Measurements from ENCODE around the gene KRT84. TPM values are rescaled to one million over a fixed set of nuclear protein-coding genes. Genes with fewer than 3 reads are reported as not detected.

The KRT84 gene
- total RNA-seq, 1 experiment from 2014 or later, result not detected

DNA sequence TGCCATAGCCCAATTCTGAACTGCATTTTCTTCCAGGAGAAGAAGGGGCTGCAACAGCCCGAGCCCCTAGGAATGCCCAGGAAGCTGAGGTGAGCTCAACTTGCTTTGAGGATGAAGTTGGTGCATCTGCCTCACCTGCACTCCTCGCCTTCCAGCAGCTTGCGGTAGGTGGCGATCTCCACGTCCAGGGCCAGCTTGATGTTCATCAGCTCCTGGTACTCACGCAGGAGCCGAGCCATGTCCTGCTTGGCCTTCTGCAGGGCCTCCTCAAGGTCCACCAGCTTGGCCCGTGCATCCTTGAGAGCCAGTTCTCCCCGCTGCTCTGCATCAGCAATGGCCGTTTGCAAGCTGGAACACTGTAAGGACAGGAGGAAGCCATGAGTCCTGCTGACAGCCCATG lies 42.7 kb upstream of the KRT84 start:
- intact Hi-C loops (cut with micrococcal nuclease; ENCODE audit: unreplicated experiment), result no loop called here
- ChIA-PET CTCF (no interaction called here), POLR2A (ENCODE audit: unreplicated experiment) (no interaction called here)
- no peaks in the 10 kb centered on the region for H3K27me3 ChIP-seq (ENCODE audit: insufficient read depth, low read depth)
- H3K27ac ChIP-seq, result no peak overlapping the region
- H3K36me3 ChIP-seq (ENCODE audit: low read depth), result no peaks in the 10 kb centered on the region
- H3K9me2 ChIP-seq (ENCODE audit: insufficient read depth), result no peaks in the 10 kb centered on the region
- no peak overlapping the region for H2AFZ ChIP-seq
- DNase-seq, result no peak
- H3K4me1 ChIP-seq (replicated peaks; ENCODE audit: insufficient read depth), result no peaks in the 10 kb centered on the region
- no peaks in the 10 kb centered on the region for H4K20me1 ChIP-seq (ENCODE audit: insufficient read depth)
- no peak overlapping the region for H3K4me3 ChIP-seq
- TF ChIP-seq, protein P1, sequence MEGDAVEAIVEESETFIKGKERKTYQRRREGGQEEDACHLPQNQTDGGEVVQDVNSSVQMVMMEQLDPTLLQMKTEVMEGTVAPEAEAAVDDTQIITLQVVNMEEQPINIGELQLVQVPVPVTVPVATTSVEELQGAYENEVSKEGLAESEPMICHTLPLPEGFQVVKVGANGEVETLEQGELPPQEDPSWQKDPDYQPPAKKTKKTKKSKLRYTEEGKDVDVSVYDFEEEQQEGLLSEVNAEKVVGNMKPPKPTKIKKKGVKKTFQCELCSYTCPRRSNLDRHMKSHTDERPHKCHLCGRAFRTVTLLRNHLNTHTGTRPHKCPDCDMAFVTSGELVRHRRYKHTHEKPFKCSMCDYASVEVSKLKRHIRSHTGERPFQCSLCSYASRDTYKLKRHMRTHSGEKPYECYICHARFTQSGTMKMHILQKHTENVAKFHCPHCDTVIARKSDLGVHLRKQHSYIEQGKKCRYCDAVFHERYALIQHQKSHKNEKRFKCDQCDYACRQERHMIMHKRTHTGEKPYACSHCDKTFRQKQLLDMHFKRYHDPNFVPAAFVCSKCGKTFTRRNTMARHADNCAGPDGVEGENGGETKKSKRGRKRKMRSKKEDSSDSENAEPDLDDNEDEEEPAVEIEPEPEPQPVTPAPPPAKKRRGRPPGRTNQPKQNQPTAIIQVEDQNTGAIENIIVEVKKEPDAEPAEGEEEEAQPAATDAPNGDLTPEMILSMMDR (conservative IDR thresholded peaks at IDR 0.05), result no peak
- TF ChIP-seq EZH2 (IDR thresholded peaks at IDR 0.05; ENCODE audit: low read depth), result no peak
- BruUV-seq (replicated peaks), result no TSS peak
- no peaks in the 10 kb centered on the region for H3F3A ChIP-seq (ENCODE audit: insufficient read depth, low read depth)
- no peak overlapping the region for H3K4me2 ChIP-seq
- H3K79me2 ChIP-seq (ENCODE audit: low read depth), result no peaks in the 10 kb centered on the region
- no peaks in the 10 kb centered on the region for H3K9me3 ChIP-seq (ENCODE audit: insufficient read depth, low read depth)

- POLR2A ChIA-PET (ENCODE audit: unreplicated experiment), result no interaction called here
- Histone ChIP-seq H3K9me3 (ENCODE audit: insufficient read depth, low read depth) (no peaks in the 10 kb centered on the region), H2AFZ (no peak overlapping the region), H3K9me2 (ENCODE audit: insufficient read depth) (no peaks in the 10 kb centered on the region), H3K79me2 (ENCODE audit: low read depth) (no peaks in the 10 kb centered on the region), H3K36me3 (ENCODE audit: low read depth) (no peaks in the 10 kb centered on the region), H3F3A (ENCODE audit: insufficient read depth, low read depth) (no peaks in the 10 kb centered on the region), H3K27me3 (ENCODE audit: insufficient read depth, low read depth) (no peaks in the 10 kb centered on the region), H3K4me3 (no peak overlapping the region), H4K20me1 (ENCODE audit: insufficient read depth) (no peaks in the 10 kb centered on the region), H3K27ac (no peak overlapping the region), H3K4me2 (no peak overlapping the region), H3K4me1 (replicated peaks; ENCODE audit: insufficient read depth) (no peaks in the 10 kb centered on the region)
- BruUV-seq (replicated peaks), result no TSS peak
- intact Hi-C loops (cut with micrococcal nuclease; ENCODE audit: unreplicated experiment), result no loop called here
- TF ChIP-seq, protein P1 (conservative IDR thresholded peaks at IDR 0.05), result no peak
- TF ChIP-seq EZH2 (IDR thresholded peaks at IDR 0.05; ENCODE audit: low read depth), result no peak
- DNase-seq, result no peak
- CTCF ChIA-PET, result no interaction called here
These were observed 41.6 kb upstream of the KRT84 start for GRCh38 chr12:52427083-52427482.

GRCh38 chr12:52426034-52426433 lies 40.6 kb upstream of the KRT84 start:
- TF ChIP-seq EZH2 (IDR thresholded peaks at IDR 0.05; ENCODE audit: low read depth), result no peak
- TF ChIP-seq, protein P1 (conservative IDR thresholded peaks at IDR 0.05), result no peak
- CTCF ChIA-PET, result interaction anchor here (0.7 kb wide), 2 partner anchors 9 to 452 kb away, joined by 3 read pairs; no protein-coding TSS in a partner anchor

More at GRCh38 chr12:52426034-52426433, 40.6 kb upstream of the KRT84 start:
- no peaks in the 10 kb centered on the region for H3K79me2 ChIP-seq (ENCODE audit: low read depth)
- DNase-seq, result no peak
- H3K4me2 ChIP-seq, result no peak overlapping the region
- no peaks in the 10 kb centered on the region for H3K4me1 ChIP-seq (replicated peaks; ENCODE audit: insufficient read depth)
- no peak overlapping the region for H3K27ac ChIP-seq
- H4K20me1 ChIP-seq (ENCODE audit: insufficient read depth), result no peaks in the 10 kb centered on the region
- H3K9me2 ChIP-seq (ENCODE audit: insufficient read depth), result no peaks in the 10 kb centered on the region
- no TSS peak for BruUV-seq (replicated peaks)
- POLR2A ChIA-PET (ENCODE audit: unreplicated experiment), result no interaction called here
- no peak overlapping the region for H3K4me3 ChIP-seq
- H2AFZ ChIP-seq, result no peak overlapping the region
- no peaks in the 10 kb centered on the region for H3F3A ChIP-seq (ENCODE audit: insufficient read depth, low read depth)
- no peaks in the 10 kb centered on the region for H3K9me3 ChIP-seq (ENCODE audit: insufficient read depth, low read depth)
- no peaks in the 10 kb centered on the region for H3K27me3 ChIP-seq (ENCODE audit: insufficient read depth, low read depth)
- no peaks in the 10 kb centered on the region for H3K36me3 ChIP-seq (ENCODE audit: low read depth)
- intact Hi-C loops (cut with micrococcal nuclease; ENCODE audit: unreplicated experiment), result no loop called here
